RWPE1 (cell line): ENCODE data around the gene DOCK4.

ENCODE experiments used
- CTCF ChIA-PET: fragments of 350-600 bp; sonication (Branson Sonifier 250); formaldehyde crosslinking; extraction: SDS; loops from one replicate; lab custom pipeline; 2021; lab: Yijun Ruan, JAX
- POLR2A ChIA-PET: fragments of 400-600 bp; formaldehyde crosslinking; extraction: SDS; loops from one replicate; lab custom pipeline; 2020; ENCODE audit warnings: antibody characterized with exemption; ENCODE audit not compliant: low non-redundant PET; lab: Yijun Ruan, JAX
- DNase-seq: peaks from one replicate; pipeline ENCODE4 v3.0.0; 2012; ENCODE audit warnings: low spot score
- H3K27ac ChIP-seq: fragments of 450-650 bp; 2 replicates; pipeline ENCODE4 v1.5.1; 2017
- CTCF ChIP-seq: fragments of 450-650 bp; conservative IDR thresholded peaks from 2 replicates; pipeline ENCODE4 v1.5.1; 2017; ENCODE audit warnings: low read depth, mild to moderate bottlenecking

Gene DOCK4

GRCh38 chr7:111732923-111733322, 473.3 kb downstream of the DOCK4 start:
- H3K27ac ChIP-seq: no peak overlapping the region
- no peak for DNase-seq
- POLR2A ChIA-PET: no interaction called here
- TF ChIP-seq CTCF: no peak
- CTCF ChIA-PET: no interaction called here

GRCh38 chr7:111730476-111731300, 475.5 kb downstream of the DOCK4 start:
- TF ChIP-seq CTCF: no peak
- no peak overlapping the region for H3K27ac ChIP-seq
- CTCF ChIA-PET: interaction anchor here (0.6 to 1.0 kb wide), 4 partner anchors 11 to 644 kb away, joined by 3 read pairs; no protein-coding TSS in a partner anchor
- no peak for DNase-seq
- POLR2A ChIA-PET: no interaction called here

- POLR2A ChIA-PET: no interaction called here
These were observed 476.1 kb downstream of the DOCK4 start for GRCh38 chr7:111730057-111730456.

GRCh38 chr7:111729483-111729882, 476.7 kb downstream of the DOCK4 start:
- DNase-seq: no peak
- H3K27ac ChIP-seq: no peak overlapping the region
- no peak for TF ChIP-seq CTCF
- CTCF ChIA-PET: no interaction called here
- POLR2A ChIA-PET: no interaction called here

More at GRCh38 chr7:111730057-111730456, 476.1 kb downstream of the DOCK4 start:
- no peak for DNase-seq
- TF ChIP-seq CTCF: no peak
- no peak overlapping the region for H3K27ac ChIP-seq
- CTCF ChIA-PET: interaction anchor here (0.6 kb wide), 2 partner anchors 122 to 490 kb away, joined by 3 read pairs; no protein-coding TSS in a partner anchor

GRCh38 chr7:111728635-111728995, 477.6 kb downstream of the DOCK4 start:
- CTCF ChIA-PET: interaction anchor here (0.8 kb wide), 1 partner anchor 470 kb away, joined by 5 read pairs; no protein-coding TSS in a partner anchor
- no peak for DNase-seq
- no peak overlapping the region for H3K27ac ChIP-seq
- no peak for TF ChIP-seq CTCF
- POLR2A ChIA-PET: no interaction called here

GRCh38 chr7:111727905-111728634, 478.1 kb downstream of the DOCK4 start:
- ChIA-PET CTCF (interaction anchor here (0.5 to 0.8 kb wide), 2 partner anchors 82 to 469 kb away, joined by 3 to 5 read pairs; no protein-coding TSS in a partner anchor), POLR2A (no interaction called here)
- H3K27ac ChIP-seq: no peak overlapping the region
- TF ChIP-seq CTCF: no peak
- no peak for DNase-seq
